Suppressor macrophage treated with lipopolysaccharide for 4 hours (primary cell): ENCODE measurements around the gene KMT2C.

Source experiments
- DNase-seq: peaks from one replicate; pipeline ENCODE4 v3.0.0-alpha.2; 2020

The KMT2C gene

GRCh38 chr7:152089183-152089582, 346.6 kb downstream of the KMT2C start:
- no peak for DNase-seq

- DNase-seq, result no peak
Measured at GRCh38 chr7:152086513-152086912, 349.3 kb downstream of the KMT2C start.

- no peak for DNase-seq
Measured at GRCh38 chr7:152085131-152085530, 350.7 kb downstream of the KMT2C start.
